ENCODE measurements around the gene FSD1. TPM values are rescaled to one million over a fixed set of nuclear protein-coding genes. Genes with fewer than 3 reads are reported as not detected.

FSD1 gene
- total and polyA plus RNA-seq, 9 of the 15 experiments (the other 6 are each of a cell fraction or from before 2014, with no cell fraction given), result 0.11 to 1.9 (median 0.94) TPM; not detected in 1

GRCh38 chr19:4365791-4366665 lies 61.6 kb downstream of the FSD1 start:
- no peak for TF ChIP-seq CCAR2 (IDR thresholded peaks at IDR 0.05; ENCODE audit: low read depth, low read length)
- TF ChIP-seq ZNF707 (CRISPR knock-in tag; conservative IDR thresholded peaks at IDR 0.05), result no peak
- no peak for TF ChIP-seq CBX5 (IDR thresholded peaks at IDR 0.05; ENCODE audit: borderline replicate concordance, low read depth)
- TF ChIP-seq POLR2G (IDR thresholded peaks at IDR 0.05; ENCODE audit: low read depth, low read length), result peak; percentile 52
- TF ChIP-seq SMARCE1 (IDR thresholded peaks at IDR 0.05), result no peak
- POLR2A ChIA-PET, result interaction anchor here (0.7 to 3.6 kb wide), 6 partner anchors 9 to 22 kb away, joined by 3 to 18 read pairs (median 6); partner anchors contain the start of gene MPND

More at GRCh38 chr19:4365791-4366665, 61.6 kb downstream of the FSD1 start:
- no peak for DNase-seq (ENCODE audit: extremely low read depth in 1 of 4, low spot score in 3 of 4)
- Histone ChIP-seq H3K4me2 (ENCODE audit: insufficient read depth, low read length) (no peak overlapping the region), H2AFZ (ENCODE audit: low read depth, low read length) (no peak overlapping the region), H3K9ac (ENCODE audit: insufficient read depth in 1 of 2, low read depth in 2 of 2, low read length in 2 of 2) (peak overlapping the region in 1 of 2 experiments; percentile 70; a peak in 2 of 4 replicates), H4K20me1 (replicated peaks; ENCODE audit: control insufficient read depth, insufficient read depth, low read length) (no peaks in the 10 kb centered on the region; the same call in 1 of the 2 replicates), H3K9me1 (ENCODE audit: control insufficient read depth, insufficient read depth, low read length) (no peaks in the 10 kb centered on the region), H3K27me3 (ENCODE audit: control insufficient read depth in 2 of 2, insufficient read depth in 2 of 2, low read length in 2 of 2) (no peaks in the 10 kb centered on the region), H3K4me3 (no peak overlapping the region), H3K27ac (ENCODE audit: extremely low read depth, low read depth, low read length) (no peak overlapping the region), H3K4me1 (replicated peaks in 1 of 2; ENCODE audit: control insufficient read depth in 2 of 2, insufficient read depth in 2 of 2, low read length in 2 of 2) (peaks cover 24 to 84% of the 10 kb centered on the region in 2 experiments), H3K36me3 (ENCODE audit: control insufficient read depth, insufficient read depth, low read length) (peaks cover 82% of the 10 kb centered on the region; the same call in 2 of the 3 replicates), H3K9me3 (replicated peaks; ENCODE audit: control insufficient read depth, insufficient read depth, low read depth, low read length) (no peaks in the 10 kb centered on the region), H3K79me2 (ENCODE audit: control insufficient read depth, insufficient read depth, low read length) (peaks cover 42% of the 10 kb centered on the region)
- WGBS (ENCODE audit: insufficient coverage, low coverage, missing lambda C conversion rate), result 95% methylated on average over 15 of the region's 19 CpGs
- no peak for ATAC-seq
- CTCF ChIA-PET (ENCODE audit: low intra/inter-chr PET ratio), result interaction anchor here (1.0 kb wide), 1 partner anchor 12 kb away, joined by 3 read pairs; no protein-coding TSS in a partner anchor
- FAIRE-seq, result no peak
- in situ Hi-C loops (cut with MboI), result no loop called here
- intact Hi-C loops (cut with micrococcal nuclease), result no loop called here
- BruUV-seq (replicated peaks), result no TSS peak
